Measurements from ENCODE around the gene RGS6.

RGS6 gene

DNA sequence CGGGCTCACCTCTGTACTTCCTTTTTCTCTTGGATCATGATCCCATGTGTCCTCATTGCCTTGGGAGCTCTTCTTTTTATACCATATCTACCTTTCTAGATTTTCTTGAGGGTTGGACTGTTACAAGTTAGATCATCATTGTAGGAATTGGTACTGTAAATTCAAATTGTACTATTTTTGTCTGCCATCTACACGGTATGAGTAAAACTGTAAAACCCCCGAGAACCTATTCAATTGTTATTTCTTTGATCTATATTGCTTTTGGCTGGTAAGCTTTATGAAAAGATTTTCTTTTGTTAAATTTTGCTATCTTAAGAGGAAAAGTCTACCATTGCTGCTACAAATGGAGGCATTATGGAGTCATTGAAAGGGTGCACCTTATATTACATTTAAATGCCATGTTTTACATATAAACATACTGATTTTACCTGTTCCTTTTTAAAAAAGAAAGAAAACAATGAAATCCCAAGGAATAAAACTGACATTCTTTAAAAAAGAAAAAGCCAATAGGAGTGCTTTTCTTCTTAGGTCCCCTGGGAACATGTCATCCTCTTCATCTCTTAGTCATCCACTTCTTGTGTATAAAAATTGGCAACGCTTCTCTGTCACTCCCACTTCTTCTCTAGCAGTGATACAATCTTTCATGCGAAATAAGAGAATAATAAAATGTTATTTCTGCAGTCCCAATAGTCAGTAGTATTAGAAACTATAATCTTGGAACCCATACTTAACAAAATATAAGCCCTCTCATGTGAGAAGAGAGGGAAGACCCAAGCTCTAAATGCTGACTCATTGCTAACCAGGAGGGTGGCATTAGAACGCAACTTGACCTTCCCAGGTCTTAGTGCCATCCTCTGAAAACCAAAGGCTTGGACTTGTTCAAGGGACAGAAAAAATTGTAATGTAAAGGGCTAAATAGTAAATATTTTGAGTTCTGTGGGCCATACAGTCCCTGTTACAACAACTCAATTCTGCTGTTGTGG, 20.4 kb downstream of the RGS6 start:
- no peak for DNase-seq

DNA sequence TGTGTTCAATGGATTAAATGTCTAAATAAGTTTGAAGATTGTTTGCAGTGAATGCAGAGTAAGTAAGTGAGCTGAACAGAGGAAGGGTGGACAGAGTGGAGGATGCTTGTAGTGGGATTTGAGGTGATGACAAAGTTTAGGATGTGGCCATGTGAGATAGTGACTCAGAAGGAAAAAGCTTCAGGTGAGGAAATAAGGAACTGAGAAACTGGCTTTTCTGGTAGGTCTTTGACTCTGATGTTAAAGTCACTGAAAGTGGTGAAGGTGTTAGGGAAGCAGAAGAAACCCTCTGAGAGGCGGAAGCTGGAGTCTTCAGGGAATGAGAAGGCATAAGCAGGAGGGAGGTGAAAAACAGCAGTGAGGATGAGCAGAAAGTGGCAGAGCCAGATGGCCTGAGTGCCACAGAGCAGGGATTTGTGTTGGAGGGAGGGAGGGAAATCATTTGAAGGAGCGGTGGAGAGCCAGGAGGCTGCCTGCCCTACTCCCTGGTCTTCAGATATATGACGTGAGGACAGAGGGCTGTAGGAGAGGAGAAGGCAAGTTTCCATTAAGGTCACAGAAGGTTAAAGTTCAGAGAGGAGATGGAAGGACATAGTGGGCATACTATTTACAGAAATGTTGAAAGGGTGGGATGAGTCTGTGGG, 24.8 kb downstream of the RGS6 start:
- no peak for DNase-seq

DNA sequence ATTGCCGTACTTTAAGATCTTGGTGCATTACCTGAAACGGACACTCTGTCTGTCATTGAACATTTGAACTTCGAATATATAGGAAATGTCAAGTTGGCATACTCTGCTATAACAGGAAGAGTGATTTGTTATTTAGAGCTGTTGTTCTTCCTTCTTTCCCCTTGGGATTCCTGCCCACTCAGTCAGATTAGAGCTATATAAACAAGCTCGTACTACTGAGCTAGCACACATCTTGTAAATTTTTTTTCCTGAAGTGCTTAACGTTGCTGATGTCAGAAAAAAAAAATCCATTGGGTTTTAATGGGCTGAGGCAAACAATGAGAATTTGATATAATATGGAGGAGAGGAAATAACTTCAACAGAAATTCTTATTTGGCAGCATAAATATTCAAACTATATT, 26.8 kb downstream of the RGS6 start:
- DNase-seq = no peak

DNA sequence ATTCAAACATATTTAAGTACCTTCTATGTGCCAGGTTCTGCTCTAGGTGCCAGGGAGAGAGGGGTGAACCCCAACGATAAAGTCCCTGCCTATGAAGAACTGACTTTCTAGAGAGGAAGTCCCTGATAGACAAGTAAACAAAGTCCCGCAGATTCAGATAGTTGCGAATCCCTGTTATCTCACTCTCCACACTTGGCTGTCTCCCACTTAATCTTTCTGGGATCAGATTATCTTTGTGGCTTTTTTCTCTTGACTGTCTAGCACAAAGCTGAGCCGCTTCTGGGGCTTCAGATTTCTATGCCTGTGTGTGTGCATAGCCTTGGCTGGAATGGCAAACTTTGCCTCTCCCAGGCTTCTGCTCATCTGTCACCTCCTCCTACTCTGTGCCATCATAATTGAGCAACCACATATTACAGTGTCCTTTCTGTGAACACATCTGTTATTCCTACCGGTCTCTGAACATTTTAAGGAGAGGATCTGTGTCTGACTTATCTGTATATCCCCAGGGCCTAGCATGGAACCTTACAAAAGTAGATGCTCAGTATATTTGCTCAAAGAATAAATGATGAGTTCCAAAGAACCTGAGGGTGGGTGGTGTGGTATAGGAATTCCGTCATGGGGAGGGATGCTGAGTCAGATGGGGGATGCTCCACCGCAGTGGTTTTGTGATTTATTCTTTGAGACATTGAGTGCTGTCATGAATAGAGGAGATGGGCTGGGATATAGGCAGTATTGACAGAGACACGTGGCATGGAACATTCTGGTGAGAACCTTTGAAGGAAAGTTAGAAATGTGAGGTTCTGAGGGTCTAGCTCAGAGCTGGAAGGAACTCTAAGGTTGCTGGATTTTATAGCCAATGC, 28.5 kb downstream of the RGS6 start:
- DNase-seq = no peak

DNA sequence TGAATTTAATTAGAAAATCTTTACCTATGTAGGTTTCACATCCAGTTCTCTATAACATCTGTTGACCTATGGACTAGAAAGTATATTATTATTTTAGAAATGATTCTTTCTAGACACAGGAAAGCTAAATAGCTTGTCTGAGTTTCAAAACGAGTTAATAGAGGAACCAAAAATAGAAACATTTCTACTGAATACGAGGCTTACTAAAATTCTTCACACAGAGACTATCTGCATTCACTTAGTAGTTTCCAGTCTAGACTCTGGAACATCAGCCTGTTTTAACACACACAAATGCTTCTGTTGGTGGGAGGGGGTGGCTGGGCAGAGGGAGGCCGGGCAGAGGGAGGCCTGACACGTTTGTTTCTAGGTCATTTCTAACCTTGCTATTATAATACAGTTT, 29.7 kb downstream of the RGS6 start:
- no peak for DNase-seq

DNA sequence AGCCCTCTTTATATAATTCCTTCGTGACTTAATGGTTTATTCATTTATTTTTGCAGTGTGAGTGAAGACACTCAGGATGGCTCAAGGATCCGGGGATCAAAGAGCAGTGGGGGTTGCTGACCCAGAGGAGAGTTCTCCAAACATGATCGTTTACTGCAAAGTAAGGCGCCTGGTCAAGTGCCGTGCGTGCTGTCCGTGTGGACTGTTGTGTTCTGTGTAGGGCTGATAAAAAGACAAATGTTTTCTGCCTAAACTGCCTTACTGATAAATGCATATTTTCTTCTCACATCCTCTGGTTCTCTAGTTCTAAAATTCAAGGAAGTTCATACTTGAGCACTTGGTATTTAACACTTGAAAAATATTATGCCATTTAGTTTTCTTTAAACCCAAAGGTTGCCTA, 32.5 kb downstream of the RGS6 start:
- DNase-seq = no peak

DNA sequence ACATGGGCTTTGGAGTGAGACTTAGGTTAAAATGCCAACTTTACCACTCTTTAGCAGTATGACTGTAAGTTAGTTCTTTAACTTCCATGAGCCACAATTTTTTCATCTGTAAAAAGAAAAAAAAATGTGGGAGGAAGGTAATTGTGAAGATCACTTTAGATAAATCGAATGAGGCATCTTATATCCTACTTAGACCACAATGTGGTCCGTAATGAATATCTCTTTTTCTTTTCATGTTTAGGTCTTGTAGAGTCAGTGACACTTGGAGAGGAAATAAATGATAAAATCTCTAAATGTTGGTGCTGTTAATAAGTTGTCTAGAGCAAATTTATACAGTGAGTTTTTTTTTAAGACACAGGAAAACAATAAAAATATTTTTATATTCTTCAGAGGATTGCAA, 34.3 kb downstream of the RGS6 start:
- no peak for DNase-seq

DNA sequence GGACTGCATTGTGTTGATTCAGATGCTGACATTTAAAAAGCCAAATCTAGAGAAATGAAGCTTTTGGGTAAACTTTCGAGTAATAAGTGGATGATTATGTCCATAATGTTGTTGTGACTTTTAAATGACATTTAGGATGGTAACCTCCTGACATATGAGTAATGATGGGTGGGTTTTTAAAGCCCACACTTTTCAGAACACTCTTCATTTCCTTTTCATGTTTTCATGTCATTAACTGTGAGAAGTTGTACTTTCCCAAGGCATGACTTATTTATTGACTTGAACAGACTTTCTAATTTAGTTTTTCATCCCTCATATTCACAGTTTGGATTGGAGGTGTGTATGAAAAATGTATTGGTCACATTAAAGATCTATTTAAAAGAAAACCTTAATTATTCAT, 35.5 kb downstream of the RGS6 start:
- no peak for DNase-seq

DNA sequence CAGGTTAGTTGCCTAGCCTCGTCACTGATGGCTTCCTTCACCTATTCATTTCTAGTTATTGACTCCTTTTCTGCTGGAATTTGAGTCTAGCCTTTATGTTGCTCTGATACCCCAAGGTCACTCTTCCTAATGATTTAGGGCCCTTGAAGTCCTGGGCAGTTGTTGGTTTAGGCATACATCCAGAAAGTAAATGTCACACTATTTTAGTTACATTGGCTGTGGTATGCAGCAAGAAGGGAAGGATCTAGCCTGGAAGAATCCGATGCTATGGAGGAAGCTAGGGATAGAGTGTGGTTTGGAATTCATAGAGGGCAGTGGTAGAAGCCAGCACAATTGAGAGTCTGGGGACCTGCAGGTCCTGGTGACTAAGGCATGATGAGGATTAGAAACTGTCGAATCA, 38.0 kb downstream of the RGS6 start:
- no peak for DNase-seq

DNA sequence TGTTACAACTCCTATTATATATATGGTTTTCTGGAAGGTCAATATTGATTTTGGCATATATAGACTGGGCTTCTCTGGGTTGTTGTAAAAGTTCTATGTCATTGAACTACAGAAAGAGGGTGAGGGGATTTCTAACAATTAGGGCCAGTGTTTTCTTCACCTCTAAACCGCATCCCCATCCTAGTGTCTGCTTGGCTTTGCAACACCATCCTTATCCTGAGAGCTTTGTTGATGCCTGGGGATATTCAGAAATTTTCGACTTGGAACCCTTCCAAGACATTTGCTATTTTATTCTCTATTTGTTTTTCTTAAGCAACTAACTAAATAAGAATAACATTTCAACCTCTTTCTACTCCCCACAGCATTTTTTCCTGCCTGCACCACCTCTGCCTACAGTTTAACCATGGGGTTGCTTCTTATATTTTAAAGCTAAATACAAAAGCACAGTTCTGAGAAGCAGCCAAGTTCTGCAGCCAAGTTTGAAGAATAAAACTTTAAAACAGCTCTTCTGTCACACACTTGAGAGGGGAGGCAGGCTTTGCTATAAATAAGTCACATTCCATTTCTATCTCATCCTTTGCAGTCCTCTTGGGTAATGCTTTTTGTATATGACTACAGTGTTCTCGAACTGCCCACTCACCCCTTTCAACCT, 53.4 kb downstream of the RGS6 start:
- DNase-seq = no peak

DNA sequence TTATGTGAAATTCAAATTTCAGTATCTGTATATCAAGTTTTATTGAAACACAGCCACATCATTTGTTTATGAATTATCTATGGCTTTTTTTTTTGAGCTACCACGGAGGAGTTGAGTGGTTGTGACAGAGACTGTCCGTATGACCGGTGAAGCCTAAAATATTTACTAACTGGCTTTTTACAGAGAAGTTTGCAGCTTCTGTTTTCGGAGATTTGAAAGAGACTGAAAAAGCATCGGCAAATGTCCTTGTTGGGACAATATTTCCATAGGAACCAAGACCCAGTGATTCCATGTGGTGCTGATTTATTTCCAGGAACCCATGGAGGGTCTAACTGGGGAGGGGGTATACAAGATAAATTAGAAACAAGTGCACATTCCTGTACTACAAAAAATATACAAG, 56.2 kb downstream of the RGS6 start:
- DNase-seq = no peak

DNA sequence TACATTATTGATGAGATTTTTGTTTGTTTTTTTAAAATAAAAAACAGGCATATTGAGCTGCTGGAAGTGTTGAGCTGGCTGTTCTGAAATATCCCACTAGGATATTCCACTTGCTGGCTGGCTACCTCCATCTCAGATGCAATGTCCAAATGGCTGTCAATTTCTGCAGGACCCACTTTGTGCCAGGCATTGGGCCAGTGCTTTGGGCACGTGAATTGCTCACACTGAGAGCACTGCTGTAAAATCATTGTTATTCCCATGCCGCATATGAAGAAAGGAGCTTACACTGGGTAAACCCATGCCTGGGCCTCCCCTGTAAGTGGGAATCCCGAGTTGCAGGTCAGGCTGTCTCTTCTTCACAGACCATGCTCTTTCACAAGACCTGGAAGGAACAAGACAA, 56.7 kb downstream of the RGS6 start:
- DNase-seq = no peak

DNA sequence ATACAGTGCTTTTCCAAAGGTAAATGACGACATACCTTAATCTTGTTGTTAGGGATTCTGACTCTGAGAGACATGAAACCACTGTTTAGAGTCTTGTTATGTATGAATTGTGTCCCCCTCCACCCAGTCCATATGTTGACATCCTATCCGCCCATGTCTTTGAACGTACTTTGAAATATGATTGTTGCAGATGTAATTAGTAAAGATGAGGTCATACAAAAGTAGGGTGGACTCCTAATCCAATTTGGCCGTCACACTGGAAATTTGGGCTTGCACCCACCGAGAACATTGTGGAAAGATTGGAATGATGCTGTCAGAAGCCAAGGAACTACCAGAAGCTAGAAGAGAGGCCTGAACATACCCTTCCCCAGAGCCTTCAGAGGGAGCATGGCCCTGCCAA, 62.2 kb downstream of the RGS6 start:
- no peak for DNase-seq

DNA sequence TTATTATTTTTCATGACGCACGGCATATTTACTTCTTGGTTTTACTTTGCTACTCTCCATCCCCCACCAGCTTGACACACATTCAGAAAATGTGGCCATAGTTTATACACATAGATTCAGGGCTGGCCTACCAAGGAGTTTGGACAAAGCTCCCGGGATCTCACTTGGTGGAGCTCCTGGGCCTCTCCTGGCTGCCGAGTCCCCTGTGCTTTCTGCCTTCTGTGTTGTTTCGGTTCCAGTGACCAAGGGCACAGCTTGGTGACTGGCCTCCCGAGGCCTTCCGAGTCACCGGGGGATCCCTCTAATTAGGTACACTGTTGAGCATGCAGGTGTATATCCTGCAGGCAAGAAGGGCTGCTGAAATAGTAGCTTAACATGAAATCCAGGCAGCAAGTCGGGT, 63.5 kb downstream of the RGS6 start:
- no peak for DNase-seq

DNA sequence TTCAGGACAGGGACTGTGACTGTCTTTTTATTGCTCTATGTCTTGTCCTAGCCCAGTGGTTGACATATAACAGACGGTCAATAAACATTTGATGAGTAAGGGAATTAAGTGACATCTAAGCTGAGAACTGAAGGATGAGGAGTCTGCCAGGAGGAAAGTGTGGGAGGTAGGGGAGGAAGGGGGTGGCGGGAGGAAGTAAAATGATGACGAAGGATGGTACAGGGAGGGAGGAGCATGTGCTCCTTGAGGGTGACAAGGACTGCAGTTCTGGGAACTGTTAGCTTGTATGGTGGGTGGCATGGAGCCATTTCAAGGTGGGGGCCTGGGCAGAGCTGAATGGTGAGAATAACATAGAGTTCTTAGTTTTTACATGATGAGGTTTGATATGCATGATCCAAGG, 64.4 kb downstream of the RGS6 start:
- DNase-seq = no peak

DNA sequence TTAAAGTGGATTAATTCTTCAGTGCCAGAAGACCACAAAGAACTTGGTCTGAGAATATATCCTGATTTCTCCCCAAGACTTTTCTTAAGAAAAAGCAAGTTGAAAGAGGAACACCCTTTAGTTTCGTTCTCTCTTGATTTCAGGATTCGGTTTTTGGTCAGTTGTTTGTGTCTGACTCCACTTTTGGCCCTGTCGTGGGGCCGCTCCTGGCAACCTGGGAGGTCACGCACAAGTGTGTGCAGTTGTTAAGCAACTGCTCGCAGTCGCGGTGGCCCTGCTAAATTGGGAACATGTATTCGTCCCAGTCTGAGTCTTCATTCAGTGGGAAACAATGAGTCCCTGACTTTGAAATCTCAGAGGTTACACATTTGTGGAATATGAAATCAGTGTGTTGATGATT, 68.7 kb downstream of the RGS6 start:
- DNase-seq = no peak

DNA sequence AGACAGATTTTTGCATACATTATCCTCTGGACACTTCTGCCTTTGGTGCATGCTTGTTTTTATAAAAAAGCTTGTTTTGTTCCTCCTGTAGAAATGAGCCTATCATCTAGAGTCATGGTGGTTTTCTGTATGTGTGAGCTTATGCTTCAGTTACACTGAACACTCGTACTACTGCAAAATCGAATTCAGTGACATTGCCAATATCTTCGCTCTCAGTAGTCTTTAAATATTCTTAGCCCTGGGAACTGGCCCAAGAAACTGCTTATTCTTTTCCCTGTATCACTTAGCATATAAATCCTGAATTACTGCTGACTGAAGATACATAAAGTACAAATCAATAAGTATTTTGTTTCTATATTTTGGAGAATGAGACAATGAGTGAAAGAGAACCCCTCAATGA, 70.5 kb downstream of the RGS6 start:
- DNase-seq = no peak

DNA sequence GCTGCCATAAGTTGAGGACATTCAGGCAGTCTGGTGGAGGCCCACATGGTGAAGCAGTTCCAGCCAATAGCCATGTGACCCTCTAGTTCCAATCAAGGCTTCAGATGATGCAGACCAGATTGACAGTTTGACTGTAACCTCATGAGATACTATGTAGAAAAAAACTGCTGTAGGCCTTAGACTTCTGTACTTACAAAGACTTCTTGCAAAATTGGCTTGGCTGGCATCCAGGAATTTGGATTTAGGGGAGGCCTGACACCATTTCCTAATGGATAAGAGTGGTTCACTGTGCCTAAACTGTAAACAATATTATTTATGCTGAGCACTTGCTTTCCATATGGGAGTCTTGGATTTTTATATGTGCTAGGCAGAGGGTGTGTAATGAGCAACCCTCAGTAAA, 76.4 kb downstream of the RGS6 start:
- no peak for DNase-seq

DNA sequence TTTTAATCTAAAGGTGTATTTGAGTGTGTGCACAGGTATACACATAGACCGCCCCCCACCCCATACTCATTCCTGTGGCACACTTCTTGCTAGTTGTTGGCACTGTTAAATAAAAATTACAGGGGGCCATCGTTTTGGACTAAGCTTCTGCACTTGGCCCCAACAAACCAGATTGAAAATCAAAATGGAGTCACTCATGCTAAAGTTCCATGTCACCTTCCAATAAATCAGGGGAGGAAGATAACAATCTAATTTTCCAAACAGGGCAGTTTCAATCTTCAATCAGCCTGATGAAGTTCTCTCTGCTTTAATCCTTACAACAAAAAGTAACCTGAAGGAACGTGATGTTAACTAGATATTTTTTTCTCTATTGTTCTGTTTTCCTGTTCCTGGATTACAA, 78.2 kb downstream of the RGS6 start:
- DNase-seq = no peak

DNA sequence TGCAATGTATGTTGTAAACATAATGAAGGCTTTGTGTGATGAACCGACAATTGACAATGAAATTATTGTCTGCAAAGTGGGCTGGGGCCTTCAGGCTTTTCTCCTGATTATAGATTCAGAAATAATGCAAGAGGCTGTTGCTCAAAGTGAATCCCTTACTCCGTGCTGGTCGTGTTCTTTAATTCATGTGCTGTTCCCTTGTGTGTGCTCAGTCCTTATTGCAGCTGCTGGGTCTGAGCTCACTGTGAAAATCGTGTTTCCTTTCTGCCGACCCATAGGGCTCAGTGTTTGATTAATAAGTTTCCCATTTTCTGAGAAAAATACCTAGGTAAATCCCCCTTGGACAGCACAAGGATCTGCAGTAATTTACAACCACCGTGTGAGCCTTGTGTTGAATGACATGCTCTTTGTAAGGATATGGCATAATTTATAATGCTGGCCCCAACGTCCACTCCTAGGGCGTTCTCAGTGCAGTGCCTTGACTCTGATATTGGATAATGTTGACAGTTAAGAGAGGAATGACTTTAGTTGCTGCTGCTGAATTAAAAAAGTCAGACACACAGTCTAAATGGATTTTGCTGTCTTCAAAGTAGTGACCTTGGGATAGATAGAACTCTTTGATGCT, 81.6 kb downstream of the RGS6 start:
- DNase-seq = no peak

DNA sequence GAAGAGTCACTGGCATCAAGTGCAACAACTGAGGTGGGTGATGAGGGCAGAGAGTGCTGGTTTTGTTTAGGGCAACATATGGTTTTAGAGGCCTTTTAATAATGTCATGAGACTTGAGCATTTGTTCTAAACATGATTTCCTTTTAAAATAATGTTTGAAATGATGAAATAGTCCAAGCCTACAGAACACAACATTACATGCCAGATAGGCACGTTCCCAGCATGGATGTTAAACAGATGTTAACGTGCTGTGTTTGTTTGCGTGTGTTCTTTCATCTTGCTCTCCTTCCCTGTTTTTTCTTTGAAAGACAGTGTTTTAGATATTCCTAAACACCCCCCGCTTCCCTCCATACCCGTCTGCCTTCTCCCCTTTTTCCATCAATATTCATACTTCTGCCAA, 82.3 kb downstream of the RGS6 start:
- DNase-seq = no peak

DNA sequence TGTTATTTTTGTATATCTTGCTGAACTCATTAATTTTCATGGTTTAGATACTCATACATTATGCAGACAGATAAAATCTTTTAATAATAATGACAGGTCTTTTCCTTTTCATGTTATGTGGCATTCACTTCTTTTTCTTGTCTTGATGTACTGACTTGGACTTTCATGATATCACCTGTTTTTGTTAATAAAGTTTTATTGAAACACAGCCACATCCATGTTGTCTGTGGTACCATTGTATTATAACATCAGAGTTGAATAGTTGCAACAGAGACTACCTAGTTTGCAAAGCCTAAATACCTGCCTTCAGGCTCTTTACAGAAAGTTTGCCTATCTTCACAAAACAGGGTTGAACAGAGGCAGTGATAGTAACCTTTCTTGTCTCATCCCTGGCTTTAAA, 85.1 kb downstream of the RGS6 start:
- no peak for DNase-seq

All from bone marrow (tissue), 2 donors.